NCI-H1436 (cell line): ENCODE results near the gene STAT2.
"Not testable (repeated sequence)": the region's sequence is repeated elsewhere in the genome, so short reads cannot be mapped to it uniquely, and the experiment has no call there.

ENCODE experiments used
- DNase-seq: peaks from one replicate; lab custom pipeline; 2025; lab: John Stamatoyannopoulos, UW

The STAT2 gene

GRCh38 chr12:56359851-56360767, at the start of gene STAT2:
Gene STAT2, minus strand, starts transcription at chr12:56360107. Its CDS starts 3,536 bp downstream, at chr12:56356571.
- DNase-seq, result peak; percentile 98

DNA sequence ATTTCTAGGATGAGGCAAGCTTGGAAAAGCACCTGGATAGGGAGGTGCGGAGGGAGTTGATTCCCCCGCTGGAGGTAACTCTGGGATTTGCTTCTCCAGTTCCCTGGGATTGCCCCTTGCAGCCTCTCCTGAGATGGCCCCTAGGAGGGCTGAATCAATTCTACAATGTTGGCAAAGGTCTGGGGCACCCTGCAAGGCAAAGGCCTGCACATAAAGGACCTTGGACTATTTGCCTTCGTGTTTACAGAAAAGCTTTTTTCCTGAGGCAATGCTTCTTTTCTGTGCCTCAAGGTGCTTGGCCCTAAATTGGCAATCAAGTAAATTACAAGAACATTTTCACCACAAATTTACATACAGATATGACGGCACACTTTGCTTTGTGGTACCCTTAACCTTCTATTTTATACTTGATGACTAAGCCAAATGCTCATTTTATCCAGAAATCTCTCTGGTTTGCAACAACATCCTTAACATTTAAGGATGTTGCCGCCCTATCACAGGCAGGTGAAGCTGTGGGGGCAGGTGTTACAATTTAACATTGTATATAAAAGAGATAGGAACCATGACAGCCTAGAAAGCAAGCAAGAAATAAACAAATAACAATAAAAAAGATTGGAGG, 49.0 kb upstream of the STAT2 start:
- DNase-seq, result no peak

DNA sequence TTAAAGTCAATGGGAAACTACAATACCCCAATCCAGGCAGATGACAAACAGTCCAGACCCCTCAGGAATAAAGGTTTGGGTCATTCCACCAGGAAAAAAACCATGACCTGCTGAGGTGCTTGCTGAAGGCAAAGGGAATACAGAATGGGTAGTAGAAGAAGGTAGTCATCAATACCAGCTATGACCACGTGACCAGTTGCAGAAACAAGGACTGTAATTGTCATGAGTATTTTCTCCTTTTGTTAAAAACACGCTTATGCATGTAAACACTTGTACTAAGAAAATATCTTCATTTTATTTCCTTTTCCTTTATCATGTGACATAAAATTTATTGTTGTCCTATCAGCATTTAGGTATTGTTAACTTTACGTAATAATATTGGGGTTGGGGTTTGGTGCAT, 44.3 kb upstream of the STAT2 start:
- not testable (repeated sequence) for DNase-seq

GRCh38 chr12:56401612-56402011, 41.7 kb upstream of the STAT2 start:
- not testable (repeated sequence) for DNase-seq

- DNase-seq, result not testable (repeated sequence)
Observed at GRCh38 chr12:56401125-56401524, 41.2 kb upstream of the STAT2 start.

- DNase-seq, result not testable (repeated sequence)
Observed at GRCh38 chr12:56399466-56399865, 39.6 kb upstream of the STAT2 start.

DNA sequence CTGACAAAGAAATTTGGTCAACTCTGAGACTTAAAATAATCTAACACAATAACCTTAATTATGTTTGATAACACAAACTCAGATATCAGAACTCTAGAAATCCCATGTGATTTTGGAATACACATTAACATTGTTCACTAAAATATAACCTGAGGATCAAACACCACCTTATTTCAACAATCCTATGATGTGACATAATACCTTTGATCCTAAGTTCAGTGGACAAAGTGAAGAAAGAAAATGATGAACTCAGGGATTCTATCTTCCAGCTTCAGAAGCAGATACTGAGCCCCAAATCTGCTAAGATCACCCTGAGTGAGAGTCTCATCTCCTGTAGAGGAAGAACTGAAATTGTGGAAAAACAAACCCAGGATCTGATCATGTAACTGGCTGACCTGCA, 38.4 kb upstream of the STAT2 start:
- DNase-seq, result no peak

DNA sequence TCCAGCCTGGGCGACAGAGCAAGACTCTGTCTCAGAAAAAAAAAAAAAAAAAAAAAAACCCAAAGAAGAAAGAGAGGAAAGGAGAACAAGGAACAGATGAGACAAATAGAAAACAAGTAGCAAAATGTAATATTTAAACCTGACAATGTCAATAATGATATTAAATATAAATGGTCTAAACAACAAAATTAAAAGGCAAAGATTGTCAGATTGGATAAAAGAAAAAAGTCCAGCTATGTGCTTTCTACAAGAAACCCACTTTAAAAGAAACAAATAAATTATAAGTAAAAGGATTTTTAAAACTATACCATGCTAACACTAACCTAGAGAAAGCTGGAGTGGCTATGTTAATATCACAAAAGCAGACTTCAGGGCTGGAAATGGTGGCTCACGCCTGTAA, 32.4 kb upstream of the STAT2 start:
- DNase-seq, result no peak

DNA sequence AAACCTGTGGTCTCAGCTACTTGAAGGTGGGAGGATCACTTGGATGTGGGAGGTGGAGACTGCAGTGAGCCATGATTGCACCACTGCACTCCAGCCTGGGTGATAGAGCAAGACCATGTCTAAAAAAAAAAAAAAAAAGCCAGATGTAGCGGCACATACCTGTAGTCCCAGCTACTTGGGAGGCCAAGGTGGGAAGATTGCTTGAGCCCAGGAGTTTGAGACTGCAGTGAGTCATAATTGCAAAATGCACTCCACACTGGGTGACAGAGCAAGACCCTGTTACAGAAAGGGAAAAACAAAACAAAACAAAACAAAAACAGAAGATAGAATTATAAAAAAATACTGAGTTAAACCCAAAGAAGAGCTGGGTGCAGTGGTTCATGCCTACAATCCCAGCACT, 31.8 kb upstream of the STAT2 start:
- no peak for DNase-seq

GRCh38 chr12:56389412-56389811, 29.5 kb upstream of the STAT2 start:
- DNase-seq, result no peak

- DNase-seq, result no peak
Observed at GRCh38 chr12:56387152-56387736, 27.3 kb upstream of the STAT2 start.

DNA sequence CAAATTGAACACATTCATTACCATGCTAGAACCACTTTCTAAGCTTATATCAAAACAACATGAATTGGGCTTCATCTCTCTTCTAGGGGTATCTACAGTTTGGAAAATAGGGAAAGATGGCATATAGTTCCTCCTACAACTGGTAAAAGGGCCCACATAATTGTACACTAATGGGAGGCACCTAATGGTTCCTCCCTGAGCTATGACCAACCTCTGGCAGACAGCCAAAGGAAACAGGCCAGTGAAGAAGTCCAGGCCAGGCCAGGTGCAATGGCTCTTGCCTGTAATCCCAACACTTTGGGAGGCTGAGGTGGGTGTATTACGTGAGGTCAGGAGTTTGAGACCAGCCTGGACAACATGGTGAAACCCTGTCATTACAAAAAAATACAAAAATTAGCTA, 26.0 kb upstream of the STAT2 start:
- no peak for DNase-seq

- DNase-seq, result no peak
Observed at GRCh38 chr12:56382611-56383010, 22.7 kb upstream of the STAT2 start.

- no peak for DNase-seq
Observed at GRCh38 chr12:56377989-56378316, 18.0 kb upstream of the STAT2 start.

DNA sequence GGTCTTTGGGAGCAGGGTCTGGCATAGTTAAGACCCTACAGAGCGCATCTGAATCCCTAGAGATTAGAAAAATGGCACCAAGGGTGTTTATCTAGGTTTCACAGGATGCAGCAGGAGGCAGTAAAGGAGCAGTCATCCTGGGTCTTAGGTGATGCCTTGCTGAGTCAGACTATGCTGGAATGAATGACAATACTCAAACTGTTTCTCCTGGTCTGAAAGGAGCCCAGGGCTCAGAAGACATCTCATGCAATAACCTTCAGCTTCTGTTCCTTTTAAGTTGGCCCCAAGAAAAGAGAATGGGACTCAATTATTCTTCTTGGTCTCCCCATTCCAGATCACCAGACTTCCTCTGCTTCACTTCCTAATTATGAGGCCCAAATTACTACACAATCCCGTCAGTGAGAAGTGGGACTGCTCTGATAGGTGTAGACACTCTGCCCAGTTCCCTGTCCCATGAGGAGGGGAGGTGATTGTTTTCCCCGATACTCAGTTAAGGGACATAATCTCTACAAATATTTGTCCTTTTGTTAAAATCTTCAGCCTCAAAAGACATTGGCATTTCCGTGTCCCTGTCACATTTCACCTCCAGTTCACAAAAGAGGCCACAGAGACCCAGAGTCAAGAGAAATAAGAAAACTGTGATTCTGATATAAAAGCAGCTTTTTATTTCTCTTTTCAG, 17.5 kb upstream of the STAT2 start:
- DNase-seq, result no peak

- no peak for DNase-seq
Observed at GRCh38 chr12:56375598-56376434, 15.9 kb upstream of the STAT2 start.

GRCh38 chr12:56374726-56375597, 15.1 kb upstream of the STAT2 start:
- DNase-seq, result no peak

- no peak for DNase-seq
Observed at GRCh38 chr12:56373515-56373914, 13.6 kb upstream of the STAT2 start.

DNA sequence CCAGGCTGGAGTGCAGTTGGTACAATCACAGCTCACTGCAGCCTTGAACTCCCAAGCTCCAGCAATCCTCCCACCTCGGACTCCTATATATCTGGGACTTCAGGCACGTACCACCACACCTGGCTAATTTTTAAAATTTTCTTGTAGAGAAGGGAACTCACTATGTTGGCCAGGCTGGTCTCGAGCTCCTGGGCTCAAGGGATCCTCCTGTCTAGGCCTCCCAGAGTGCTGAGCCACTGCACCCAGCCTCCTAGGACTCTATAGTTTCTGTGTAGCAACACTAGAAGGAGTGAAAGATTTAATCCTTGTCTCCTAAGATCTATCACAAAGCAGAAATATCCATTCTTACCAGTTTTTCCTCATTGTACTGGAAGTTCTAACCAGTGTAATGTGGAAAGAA, 7.0 kb upstream of the STAT2 start:
- no peak for DNase-seq
